EL (cell line): ENCODE results near the gene SERP2.
"Not testable (repeated sequence)": the region's sequence is repeated elsewhere in the genome, so short reads cannot be mapped to it uniquely, and the experiment has no call there.

ENCODE experiments used
- DNase-seq: peaks from one replicate; pipeline ENCODE4 v3.0.0-alpha.2; 2016

The SERP2 gene

GRCh38 chr13:44373601-44374347, at the start of gene SERP2:
Gene SERP2 (plus strand): TSS chr13:44373824. CDS start chr13:44374026, 202 bp downstream.
- DNase-seq: peak; percentile 33

- DNase-seq: no peak
Observed at GRCh38 chr13:44326961-44327360, 46.7 kb upstream of the SERP2 start.

- not testable (repeated sequence) for DNase-seq
Observed at GRCh38 chr13:44329041-44329440, 44.6 kb upstream of the SERP2 start.

GRCh38 chr13:44329909-44330545, 43.6 kb upstream of the SERP2 start:
- DNase-seq: no peak

GRCh38 chr13:44331446-44331845, 42.2 kb upstream of the SERP2 start:
- DNase-seq: no peak

- peak; percentile 78 for DNase-seq
Observed at GRCh38 chr13:44331912-44332851, 41.4 kb upstream of the SERP2 start.

GRCh38 chr13:44333950-44334655, 39.5 kb upstream of the SERP2 start:
- DNase-seq: no peak

GRCh38 chr13:44334751-44335150, 38.9 kb upstream of the SERP2 start:
- DNase-seq: no peak

- DNase-seq: no peak
Observed at GRCh38 chr13:44336934-44337333, 36.7 kb upstream of the SERP2 start.

- no peak for DNase-seq
Observed at GRCh38 chr13:44337581-44337980, 36.0 kb upstream of the SERP2 start.

GRCh38 chr13:44340508-44340907, 33.1 kb upstream of the SERP2 start:
- DNase-seq: no peak

GRCh38 chr13:44342741-44343140, 30.9 kb upstream of the SERP2 start:
- DNase-seq: no peak

- DNase-seq: no peak
Observed at GRCh38 chr13:44346534-44346933, 27.1 kb upstream of the SERP2 start.

- no peak for DNase-seq
Observed at GRCh38 chr13:44347301-44347700, 26.3 kb upstream of the SERP2 start.

- DNase-seq: peak; percentile 3
Observed at GRCh38 chr13:44347949-44348348, 25.7 kb upstream of the SERP2 start.

GRCh38 chr13:44350775-44351504, 22.7 kb upstream of the SERP2 start:
- no peak for DNase-seq

GRCh38 chr13:44351505-44351854, 22.1 kb upstream of the SERP2 start:
- no peak for DNase-seq

GRCh38 chr13:44352202-44352601, 21.4 kb upstream of the SERP2 start:
- no peak for DNase-seq

- no peak for DNase-seq
Observed at GRCh38 chr13:44352671-44353070, 21.0 kb upstream of the SERP2 start.

GRCh38 chr13:44354331-44354730, 19.3 kb upstream of the SERP2 start:
- no peak for DNase-seq

GRCh38 chr13:44354884-44355283, 18.7 kb upstream of the SERP2 start:
- no peak for DNase-seq

GRCh38 chr13:44355621-44356020, 18.0 kb upstream of the SERP2 start:
- no peak for DNase-seq
